ENCODE measurements around the gene STYXL1.

The STYXL1 gene

DNA sequence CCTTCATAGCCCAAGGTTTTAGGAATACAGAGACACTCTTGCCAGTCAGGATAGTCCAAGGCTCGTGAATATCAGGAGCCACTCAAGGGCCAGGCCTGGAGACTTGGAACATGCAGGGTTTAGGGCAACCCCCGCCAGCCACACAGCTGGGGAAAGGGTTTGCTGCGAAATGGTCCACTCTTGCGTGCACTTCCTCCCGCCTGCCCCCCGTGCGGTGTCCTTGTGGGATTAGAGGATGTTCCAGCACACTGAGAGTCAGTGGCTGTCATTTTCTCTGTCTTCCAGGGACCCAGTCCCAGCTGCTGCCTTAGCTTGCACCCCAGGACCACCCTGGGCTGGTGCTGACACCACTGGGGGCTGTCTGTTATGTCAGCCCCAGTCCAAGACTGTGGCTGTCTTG, 94.4 kb downstream of the STYXL1 start:
- no peak overlapping the region for H3K4me3 ChIP-seq (ENCODE audit: low read depth, low read length)
- DNase-seq (ENCODE audit: low read depth) = no peak
- TF ChIP-seq, protein P1, sequence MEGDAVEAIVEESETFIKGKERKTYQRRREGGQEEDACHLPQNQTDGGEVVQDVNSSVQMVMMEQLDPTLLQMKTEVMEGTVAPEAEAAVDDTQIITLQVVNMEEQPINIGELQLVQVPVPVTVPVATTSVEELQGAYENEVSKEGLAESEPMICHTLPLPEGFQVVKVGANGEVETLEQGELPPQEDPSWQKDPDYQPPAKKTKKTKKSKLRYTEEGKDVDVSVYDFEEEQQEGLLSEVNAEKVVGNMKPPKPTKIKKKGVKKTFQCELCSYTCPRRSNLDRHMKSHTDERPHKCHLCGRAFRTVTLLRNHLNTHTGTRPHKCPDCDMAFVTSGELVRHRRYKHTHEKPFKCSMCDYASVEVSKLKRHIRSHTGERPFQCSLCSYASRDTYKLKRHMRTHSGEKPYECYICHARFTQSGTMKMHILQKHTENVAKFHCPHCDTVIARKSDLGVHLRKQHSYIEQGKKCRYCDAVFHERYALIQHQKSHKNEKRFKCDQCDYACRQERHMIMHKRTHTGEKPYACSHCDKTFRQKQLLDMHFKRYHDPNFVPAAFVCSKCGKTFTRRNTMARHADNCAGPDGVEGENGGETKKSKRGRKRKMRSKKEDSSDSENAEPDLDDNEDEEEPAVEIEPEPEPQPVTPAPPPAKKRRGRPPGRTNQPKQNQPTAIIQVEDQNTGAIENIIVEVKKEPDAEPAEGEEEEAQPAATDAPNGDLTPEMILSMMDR (IDR thresholded peaks at IDR 0.05; ENCODE audit: control insufficient read depth, extremely low read depth, insufficient read depth) = no peak

DNA sequence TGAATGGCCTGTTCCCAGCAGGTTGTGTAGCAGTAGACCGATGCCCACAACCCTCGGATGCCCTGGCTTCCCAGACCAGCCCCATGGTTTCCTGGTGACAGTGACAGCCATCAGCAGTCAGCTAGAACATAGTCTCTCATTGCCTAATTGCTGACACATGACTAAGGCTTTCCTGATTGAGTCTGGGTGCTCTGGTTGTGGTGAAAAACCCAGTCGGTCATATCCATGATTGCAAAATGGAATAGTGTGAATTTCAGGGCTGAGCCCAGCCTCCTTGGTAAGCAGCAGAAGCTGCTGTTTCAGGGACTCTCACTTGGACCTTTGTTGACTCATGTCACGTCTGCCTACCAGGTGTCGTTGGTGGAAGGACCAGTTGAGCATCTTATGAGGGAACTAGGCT, 96.3 kb downstream of the STYXL1 start:
- H3K4me3 ChIP-seq (ENCODE audit: low read depth, low read length) = no peak overlapping the region
- TF ChIP-seq, protein P1 (IDR thresholded peaks at IDR 0.05; ENCODE audit: control insufficient read depth, extremely low read depth, insufficient read depth) = no peak
- no peak for DNase-seq (ENCODE audit: low read depth)

DNA sequence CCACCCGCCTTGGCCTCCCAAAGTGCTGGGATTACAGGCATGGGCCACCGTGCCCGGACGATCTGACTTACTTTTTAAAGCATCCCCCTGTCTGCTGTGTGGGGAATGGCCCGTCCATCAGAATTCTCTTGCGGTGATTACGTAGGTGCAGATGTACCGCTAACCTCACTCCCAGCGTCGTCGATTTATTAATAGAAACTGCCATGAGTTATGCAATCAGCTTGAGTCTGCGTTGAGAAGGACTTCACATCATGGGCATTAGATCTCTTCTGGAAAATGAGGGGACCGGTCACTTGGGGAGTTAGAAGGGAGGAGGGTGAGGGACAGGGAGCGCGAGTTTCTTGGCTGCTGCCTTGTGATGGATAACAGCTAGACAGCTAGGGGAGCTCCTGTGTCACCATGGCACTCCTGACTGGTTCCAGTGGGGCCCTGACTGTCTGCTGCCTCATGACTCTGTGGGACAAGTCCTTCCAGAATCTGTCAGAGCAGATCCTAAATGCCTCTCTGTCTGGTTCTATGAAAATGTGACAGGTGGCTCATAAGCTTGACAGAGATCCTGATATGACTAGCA, 97.6 kb downstream of the STYXL1 start:
- TF ChIP-seq, protein P1 (IDR thresholded peaks at IDR 0.05; ENCODE audit: control insufficient read depth, extremely low read depth, insufficient read depth) = 0 out of 2 replicates have a peak, but pooled peaks have one; percentile 5
- H3K4me3 ChIP-seq (ENCODE audit: low read depth, low read length) = no peak overlapping the region
- peak; percentile 67 for DNase-seq (ENCODE audit: low read depth)

DNA sequence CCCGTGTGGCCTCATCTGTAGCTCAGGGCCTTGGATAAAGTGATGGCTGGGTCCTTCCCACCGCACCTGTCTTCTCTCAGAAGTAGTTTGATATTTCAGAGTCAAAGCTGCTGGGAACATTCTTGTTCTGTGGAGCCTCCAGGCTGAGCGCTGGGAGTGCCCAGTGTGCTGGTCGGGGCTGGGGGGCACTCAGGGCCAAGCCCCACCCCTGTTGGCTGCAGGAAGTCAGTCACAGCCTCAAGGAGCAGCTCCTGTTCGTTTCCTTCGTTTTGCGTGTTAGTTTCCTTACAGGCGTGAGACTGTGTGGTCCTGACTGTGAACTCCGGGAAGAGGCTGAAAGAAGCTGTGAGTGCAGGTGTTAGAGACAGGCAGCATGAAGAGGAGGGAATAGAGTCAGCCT, 99.6 kb downstream of the STYXL1 start:
- H3K4me3 ChIP-seq (ENCODE audit: low read depth, low read length) = no peak overlapping the region
- TF ChIP-seq, protein P1 (IDR thresholded peaks at IDR 0.05; ENCODE audit: control insufficient read depth, extremely low read depth, insufficient read depth) = no peak
- no peak for DNase-seq (ENCODE audit: low read depth)

Measured in LNCaP clone FGC (cell line).